Upper lobe of left lung (tissue), 4 donors: ENCODE data around the gene NEU4.

Experiments used
- CTCF ChIP-seq, 6 experiments: fragments of 450-650 bp in 4 of 6; fragments of 200-600 bp in 2 of 6; sonication (generic) in 2 of 6; IDR thresholded peaks; one replicate each; pipeline ENCODE4 v1.5.1; 2016 to 2019; ENCODE audit warnings: antibody characterized with exemption in 6 of 6
- EP300 ChIP-seq, 4 donors: sonication (generic); formaldehyde crosslinking; IDR thresholded peaks; one replicate each; pipeline ENCODE4 v1.5.1; 2017; ENCODE audit warnings: antibody characterized with exemption in 4 of 4, control low read depth in 2 of 4
- POLR2A ChIP-seq, 4 donors: fragments of 450-650 bp; IDR thresholded peaks; one replicate each; pipeline ENCODE4 v1.5.1; 2016 to 2017; ENCODE audit warnings: antibody characterized with exemption in 4 of 4, mild to moderate bottlenecking in 2 of 4
- POLR2AphosphoS5 ChIP-seq, 2 donors: sonication (generic); formaldehyde crosslinking; IDR thresholded peaks; one replicate each; pipeline ENCODE4 v1.5.1; 2017; ENCODE audit warnings: antibody characterized with exemption in 2 of 2

- no peak for TF ChIP-seq CTCF (IDR thresholded peaks at IDR 0.05)
- no peak for TF ChIP-seq POLR2AphosphoS5 (IDR thresholded peaks at IDR 0.05)
- no peak for TF ChIP-seq EP300 (IDR thresholded peaks at IDR 0.05)
- TF ChIP-seq POLR2A (IDR thresholded peaks at IDR 0.05) = no peak
Measured at GRCh38 chr2:241811952-241812729, 3.1 kb downstream of the NEU4 start.
